ENCODE results near the gene ERC2.

- TF ChIP-seq CTCF (tag by site-specific recombination; IDR thresholded peaks at IDR 0.05) (no peak), ZBTB7A (tag by site-specific recombination; IDR thresholded peaks at IDR 0.05; ENCODE audit: low read depth) (no peak), ZNF311 (tag by site-specific recombination; IDR thresholded peaks at IDR 0.05; ENCODE audit: borderline replicate concordance) (no peak), ZNF530 (tag by site-specific recombination; IDR thresholded peaks at IDR 0.05; ENCODE audit: low read depth) (no peak), ZNF555 (tag by site-specific recombination; conservative IDR thresholded peaks at IDR 0.05) (no peak), ZNF792 (tag by site-specific recombination; IDR thresholded peaks at IDR 0.05) (no peak), SP2 (tag by site-specific recombination; IDR thresholded peaks at IDR 0.05) (no peak), ZXDB (tag by site-specific recombination; IDR thresholded peaks at IDR 0.05) (no peak), ZFHX2 (tag by site-specific recombination; conservative IDR thresholded peaks at IDR 0.05) (no peak), ZSCAN5A (tag by site-specific recombination; IDR thresholded peaks at IDR 0.05) (no peak), ZFP3 (tag by site-specific recombination; IDR thresholded peaks at IDR 0.05; ENCODE audit: low read depth) (no peak), ZNF629 (tag by site-specific recombination; IDR thresholded peaks at IDR 0.05) (no peak), ZNF558 (tag by site-specific recombination; IDR thresholded peaks at IDR 0.05) (no peak)
These were observed 577.2 kb downstream of the ERC2 start for GRCh38 chr3:55891106-55891505.

Measured in HEK293 (cell line).